NCI-H460 (cell line): Measurements from ENCODE around the gene C16orf78. TPM values are rescaled to one million over a fixed set of nuclear protein-coding genes. Genes with fewer than 3 reads are reported as not detected.
"Not testable (repeated sequence)": the region's sequence is repeated elsewhere in the genome, so short reads cannot be mapped to it uniquely, and the experiment has no call there.

Source experiments
- DNase-seq: peaks from one replicate; pipeline ENCODE4 v3.0.0-alpha.2; 2016; ENCODE audit warnings: low read depth; ENCODE audit errors: extremely low read depth
- total RNA-seq: library from RNA; depleted of rRNA; stranded (reverse); fragments of >200 nt; shearing (Covaris generic); gene quantifications from 2 replicates; pipeline ENCODE4 v1.2.3, GENCODE V29; 2014

Gene C16orf78
- total RNA-seq, 1 experiment from 2014 or later: not detected

DNA sequence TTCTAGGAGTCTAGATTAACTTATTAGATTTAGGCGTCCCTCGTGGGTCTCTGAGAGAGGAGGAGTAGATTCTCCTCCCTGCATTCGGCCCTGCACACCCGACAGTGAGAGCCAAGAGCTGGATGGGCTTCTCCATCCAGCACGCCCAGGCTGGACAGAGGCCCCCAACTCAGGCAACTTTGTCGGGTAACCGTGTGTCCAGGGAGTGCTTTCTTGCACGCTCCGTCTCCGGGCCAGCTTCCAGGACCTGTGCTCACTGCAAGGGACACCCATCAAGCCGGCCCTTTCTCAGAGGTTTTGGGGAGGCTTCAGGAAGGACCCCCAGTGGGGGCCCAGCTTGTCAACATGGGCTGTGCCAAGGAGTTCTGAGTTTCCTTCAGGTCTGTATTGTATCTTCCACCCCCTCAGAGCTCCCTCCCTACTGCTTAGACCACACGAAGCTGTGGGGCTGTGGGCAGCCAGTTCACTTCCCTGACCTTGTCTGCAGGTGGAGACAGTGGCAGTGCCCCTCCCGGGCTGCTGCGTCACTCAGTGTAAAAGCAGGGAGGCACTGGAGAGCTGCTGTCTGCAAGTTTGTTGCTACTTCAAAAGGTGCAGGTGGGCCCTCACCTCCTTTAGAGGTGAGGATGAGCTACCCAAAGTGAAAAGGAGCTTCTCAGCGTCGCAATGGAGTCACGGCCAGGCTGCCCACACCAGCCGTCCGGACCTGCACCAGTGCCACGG lies 24.0 kb upstream of the C16orf78 start:
- DNase-seq: no peak

DNA sequence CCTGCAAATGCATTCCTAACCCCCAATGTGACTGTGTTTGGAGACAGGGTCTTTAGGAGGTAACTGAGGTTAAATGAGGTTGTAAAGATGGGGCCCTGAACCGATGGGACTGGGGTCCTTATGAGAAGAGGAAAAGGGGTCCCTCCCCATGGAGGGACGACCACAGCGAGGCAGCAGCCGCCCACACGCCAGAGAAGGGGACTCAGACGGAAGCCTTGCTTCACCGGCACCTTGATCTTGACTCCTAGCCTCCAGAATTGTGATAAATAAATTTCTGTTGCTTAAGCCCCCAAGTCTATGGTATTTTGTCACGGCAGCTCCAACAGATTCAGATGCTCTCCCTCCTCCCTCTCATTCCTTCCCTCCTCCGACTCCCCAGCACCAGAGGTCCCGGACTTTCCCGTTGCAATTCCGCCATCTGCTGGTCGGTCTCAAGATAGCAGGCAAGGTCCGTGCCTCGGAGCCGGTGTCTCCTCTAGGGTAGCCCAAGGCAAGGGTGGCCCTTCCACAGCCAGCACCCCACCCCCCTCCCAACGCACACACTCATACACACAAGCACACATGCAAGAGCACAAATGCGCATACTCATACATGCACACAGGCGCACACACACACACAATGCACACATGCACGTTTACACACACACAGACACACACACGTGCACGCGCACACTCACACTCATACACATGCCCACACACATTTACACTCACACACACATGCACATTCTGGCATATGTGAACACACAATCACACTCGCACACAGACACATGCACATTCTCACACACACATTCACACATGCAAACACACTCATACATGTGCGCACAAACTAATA lies 23.1 kb upstream of the C16orf78 start:
- peak; percentile 50 for DNase-seq

DNA sequence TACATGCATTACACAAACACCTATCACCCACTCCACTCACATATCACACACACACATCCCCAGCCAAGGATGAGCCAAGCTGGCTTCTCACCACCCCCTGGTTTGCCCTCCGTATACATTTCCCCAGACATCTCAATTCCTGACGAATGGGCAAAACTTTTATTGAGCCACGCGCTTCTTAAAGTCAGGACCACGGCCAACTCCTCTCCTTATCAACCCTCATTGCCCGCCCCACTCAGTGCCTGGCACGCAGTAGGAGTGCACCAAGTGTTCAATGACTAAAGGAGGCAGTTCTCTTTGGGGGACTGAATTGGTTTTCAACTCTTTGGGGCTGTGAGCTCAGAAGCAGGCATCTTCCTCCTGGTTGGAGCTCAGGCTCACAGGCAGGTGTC lies 22.5 kb upstream of the C16orf78 start:
- DNase-seq: no peak

DNA sequence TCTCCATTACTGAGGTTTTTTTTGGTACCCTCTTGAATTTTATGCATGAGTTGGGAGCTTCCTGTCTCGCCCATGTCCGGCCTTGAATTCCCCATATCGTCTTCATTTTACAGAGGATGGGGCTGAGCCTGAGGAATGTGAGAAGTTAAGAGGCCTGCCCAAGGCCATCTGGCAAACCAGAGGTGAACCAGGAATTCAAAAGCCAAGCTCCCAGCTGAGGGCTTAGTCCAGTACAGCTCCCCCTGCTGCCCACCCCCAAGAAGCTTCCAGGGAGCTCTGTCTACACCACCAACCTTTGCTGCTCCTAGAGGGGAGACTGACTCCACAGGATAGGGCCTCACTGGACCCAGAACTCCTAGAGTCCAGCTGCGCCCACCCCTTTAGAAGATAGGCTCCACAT lies 20.7 kb upstream of the C16orf78 start:
- DNase-seq: peak; percentile 8

DNA sequence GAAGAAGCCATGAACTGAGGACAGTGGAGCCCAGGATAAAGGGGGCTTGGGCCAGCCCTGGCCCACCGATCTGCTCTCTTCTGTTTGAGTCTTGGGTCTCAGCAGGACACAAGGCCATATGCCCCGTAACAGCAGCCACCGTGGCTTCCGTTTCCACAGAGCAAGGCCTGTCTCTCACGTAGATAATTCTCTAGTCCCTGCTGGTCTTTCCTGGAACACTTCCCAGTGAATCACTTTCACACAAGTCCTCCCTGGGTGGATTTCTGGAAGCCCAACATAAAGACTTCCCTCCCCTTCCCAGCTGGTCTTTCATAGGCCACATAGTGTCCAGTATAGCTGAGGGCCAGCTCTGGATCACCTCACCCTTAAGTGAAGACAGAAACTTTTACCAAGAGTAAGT lies 19.9 kb upstream of the C16orf78 start:
- no peak for DNase-seq

DNA sequence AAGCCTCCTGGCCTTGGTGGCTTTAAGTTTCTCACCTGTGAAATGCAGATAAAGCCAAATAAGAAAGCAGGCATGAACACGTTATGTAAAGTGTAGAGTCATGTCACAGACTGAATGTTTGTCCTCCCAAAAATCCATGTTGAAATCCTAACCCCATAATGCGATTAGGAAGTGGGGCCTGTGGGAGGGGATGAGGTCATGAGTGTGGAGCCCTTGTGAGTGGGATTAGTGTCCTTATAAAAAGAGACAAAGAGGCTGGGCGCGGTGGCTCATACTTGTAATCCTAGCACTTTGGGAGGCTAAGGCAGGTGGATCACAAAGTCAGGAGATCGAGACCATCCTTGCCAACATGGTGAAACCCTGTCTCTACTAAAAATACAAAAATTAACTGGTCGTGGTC lies 19.5 kb upstream of the C16orf78 start:
- DNase-seq: no peak

DNA sequence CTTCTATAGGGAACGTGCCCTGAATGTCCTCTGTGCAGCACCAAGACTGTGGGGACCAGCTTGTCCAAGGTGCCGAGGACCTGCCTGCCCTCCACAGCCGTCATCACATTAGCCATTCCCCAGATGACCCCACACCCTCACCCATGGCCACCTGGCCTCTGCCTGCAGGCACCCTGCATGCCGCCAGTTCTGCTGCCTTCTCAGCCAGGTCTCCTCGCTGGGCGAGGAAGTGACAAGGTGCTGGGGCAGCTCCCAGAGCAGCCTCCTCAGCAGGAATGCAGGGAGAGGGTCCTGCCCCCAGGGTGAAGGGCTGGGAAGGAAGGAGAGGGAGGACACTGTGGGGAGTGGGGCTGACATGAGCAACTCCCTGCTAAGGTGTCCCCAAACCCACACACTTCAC lies 18.6 kb upstream of the C16orf78 start:
- DNase-seq: no peak

DNA sequence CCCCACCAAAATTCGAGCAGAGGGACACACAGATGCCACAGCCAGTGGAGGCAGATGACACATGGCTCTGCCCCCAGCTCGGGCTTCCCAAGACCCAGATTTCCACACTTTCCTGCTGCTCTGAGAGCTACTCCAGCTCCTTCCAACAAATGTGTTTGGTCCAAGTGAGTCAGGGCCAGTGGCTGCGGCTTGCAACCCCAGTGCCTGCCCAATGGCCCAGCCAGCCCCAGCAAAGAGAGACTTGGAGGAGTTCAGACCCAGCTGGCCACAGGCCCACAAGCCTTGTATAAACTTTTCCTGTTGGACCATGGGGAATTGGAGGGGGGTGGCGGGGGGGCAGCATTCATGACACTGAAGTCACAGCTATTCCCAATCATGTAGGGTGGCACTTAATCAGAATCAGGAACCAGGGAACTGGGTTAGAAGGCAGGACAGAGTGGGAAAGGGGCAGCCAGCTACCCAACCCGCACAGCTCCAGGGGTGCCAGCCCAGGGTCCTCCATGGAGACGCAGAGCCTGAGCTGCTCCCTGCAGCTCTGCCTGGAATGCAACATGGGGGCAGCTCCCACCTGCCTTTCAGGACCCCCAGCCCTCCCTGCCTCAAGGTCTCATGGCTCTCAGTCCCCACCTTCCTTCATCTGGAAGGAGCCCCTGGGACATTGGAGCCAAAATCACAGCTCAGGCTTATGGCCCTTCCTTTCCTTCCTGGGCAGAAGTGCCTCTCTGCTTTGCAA lies 17.5 kb upstream of the C16orf78 start:
- no peak for DNase-seq

DNA sequence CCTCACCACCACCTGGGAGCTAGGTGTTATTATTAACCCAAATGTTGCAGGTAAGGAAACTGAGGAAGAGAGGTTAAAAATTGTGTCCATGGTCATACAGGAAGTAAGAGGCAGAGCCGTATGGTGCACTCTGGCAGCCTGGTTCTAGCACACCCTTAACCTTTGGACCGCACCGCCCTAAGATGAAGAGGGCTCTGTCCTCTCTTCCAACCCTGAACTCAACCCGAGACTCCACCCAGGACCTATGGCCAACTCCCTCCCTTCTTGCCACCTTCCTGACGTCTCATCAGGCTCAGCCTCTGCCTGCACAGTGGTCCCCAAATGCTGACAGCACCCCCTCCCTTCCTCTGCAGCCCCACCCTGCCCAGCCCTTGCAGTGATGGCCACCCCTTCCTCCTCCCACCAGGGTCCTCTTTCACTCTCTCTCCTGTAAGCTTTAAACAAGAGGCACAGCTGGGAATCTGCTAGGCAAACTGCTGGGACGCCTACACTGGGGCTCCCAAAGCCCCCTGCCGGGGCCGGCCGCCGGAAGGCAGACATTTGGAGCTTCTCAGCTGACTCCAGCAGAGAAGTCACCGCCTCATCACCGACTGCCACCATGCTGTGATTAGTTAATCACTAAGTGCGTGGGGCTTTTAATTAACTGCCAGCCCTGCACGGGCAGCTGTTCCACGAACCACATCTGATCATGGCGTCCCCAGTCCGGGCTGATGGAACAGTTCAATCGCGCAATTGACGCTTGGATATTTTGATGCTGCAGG lies 16.7 kb upstream of the C16orf78 start:
- DNase-seq: no peak

DNA sequence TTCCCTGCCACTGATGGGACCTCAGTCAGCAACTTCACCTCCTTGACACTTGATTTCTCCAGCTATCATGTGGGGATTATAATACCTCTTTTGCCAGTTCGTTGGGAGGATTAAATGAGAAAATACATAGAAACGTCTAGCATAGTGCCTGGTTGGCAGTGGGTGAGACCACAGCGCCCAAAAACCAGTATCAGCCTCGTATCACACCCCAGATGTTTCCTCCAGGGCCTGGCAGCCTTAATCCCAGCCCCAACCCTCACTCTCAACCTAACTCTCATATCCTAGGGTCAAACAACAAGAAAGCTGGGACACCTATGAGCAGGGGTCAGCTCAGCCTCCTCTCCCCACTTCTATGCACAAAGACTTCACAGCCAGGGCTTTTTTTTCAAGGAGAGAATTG lies 14.0 kb upstream of the C16orf78 start:
- no peak for DNase-seq

DNA sequence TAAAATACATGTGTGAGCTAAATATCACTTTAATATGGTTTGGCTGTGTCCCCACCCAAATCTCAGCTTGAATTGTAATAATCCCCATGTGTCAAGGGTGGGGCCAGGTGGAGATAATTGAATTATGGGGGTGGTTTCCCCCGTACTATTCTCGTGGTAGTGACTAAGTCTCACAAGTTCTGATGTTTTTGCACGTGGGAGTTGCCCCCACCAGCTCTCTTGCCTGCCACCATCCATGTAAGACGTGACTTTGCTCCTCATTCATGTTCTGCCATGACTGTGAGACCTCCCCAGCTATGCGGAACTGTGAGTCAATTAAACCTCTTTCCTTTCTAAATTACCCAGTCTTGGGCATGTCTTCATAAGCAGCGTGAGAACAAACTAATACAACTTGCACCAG lies 11.9 kb upstream of the C16orf78 start:
- not testable (repeated sequence) for DNase-seq

DNA sequence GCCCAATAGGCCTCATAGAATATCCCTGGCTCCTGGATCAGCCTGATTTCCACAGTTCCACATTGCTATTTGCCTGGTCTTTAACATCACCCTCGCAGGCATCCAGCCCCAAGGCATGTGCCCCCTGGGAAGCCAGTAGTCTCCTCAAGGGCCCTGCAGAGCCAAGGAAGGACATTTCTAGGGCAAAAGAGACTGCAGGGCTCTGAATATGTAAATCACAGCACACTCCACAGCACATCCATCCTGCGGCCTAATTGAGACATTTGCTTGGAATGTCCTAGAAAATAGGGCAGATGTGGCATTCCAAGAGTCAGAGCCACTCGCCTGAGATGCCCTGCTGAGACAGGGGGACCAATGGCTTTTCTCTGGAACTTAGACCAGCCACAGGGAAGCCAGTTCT lies 11.4 kb upstream of the C16orf78 start:
- no peak for DNase-seq

DNA sequence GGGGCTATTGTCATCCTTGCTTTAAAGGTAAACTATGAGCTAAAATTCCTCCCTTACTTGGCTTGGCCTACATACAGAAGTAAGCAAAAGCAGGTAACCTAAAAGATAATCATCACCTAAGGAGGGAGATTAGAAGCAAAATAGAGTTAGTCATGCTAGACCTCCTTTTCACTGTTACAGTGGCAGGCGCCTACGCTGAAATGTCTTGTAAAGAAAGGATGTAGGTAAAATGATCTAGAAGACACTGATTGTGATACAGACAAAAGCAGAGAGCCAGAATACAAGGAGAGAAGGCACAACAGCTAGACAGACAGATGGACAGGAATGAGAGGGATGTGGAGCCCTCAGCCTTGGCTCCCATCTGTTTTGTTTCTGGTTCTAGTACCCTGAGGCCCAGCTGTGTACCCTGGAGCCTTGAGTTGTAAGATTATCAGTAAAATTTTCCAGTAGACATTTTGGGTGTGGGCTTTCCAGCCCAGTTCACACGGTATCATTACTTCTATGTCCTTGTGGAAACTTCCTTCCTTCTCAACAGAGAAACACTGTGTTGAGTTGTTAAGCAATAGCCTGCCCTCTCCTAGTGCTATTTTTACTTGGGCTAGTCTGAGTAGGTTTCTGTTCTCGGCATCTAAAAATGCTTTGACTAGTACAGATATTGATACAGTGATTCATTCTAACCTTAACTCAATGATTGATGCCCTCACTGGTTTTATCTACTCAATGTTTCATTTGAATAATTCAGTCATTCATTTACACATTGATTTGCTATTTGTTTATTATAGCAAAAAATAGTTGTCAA lies 7.7 kb upstream of the C16orf78 start:
- DNase-seq: no peak

DNA sequence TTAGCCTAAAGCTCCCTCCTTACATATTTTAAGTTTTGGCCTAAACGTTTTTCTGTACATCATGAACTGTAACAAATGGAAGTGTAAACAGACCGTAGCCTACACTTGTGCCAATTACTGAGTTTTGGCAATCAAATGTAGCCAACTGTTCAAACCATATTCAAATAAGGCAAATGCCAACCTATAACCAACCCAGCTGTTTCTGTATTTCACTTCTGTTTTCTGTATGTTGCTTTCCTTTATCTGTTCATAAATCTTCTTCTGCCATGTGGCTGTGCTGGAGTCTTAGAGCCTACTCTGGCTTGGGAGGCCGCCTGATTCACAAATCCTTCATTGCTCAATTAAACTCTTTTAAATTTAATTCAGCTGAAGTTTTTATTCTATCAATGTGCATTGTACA lies 6.9 kb upstream of the C16orf78 start:
- DNase-seq: no peak

DNA sequence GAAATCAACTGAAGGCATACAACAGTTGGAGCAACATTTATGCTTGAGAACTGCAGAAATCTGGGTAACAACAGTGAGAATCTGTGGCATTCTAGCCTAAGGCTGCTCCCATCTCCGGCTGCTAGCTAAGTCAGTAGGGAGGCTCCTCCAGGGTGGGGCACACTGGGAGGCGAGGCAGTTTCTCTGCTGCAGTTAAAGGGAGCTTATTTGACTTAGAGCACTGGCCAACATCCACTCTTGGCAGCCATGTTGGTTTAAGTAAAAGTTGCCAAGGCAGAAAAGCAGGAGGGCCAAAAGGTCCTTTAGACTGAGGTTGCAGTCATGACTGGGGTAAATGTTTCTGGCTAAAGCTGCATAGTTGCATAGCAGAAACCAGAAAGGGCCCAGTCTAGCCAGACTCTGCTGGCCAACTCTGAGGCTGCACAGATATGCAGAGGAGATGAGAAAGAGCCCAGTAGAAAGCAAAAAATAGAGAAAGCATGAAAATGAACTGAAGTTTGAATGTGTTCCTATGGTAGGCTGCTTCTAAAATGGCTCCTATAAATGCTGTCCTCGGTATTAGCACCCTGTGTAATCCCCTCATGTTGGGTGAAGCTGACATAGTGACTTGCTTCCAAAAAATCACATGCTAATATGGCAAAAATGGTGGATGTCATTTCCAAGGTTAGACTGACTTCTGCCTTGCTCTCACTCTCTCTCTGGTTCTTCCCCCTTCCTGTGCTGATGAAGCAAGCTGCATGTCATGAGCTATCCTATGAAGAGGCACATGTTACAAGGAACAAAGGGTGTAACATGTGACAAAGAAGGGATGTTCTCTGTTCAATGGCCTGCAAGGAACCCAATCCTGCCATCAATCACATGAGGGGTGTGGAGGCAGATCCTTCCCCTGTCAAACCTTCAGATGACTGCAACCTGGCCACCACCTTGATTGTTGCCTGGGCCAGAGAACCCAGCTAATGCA lies 3.7 kb upstream of the C16orf78 start:
- no peak for DNase-seq

DNA sequence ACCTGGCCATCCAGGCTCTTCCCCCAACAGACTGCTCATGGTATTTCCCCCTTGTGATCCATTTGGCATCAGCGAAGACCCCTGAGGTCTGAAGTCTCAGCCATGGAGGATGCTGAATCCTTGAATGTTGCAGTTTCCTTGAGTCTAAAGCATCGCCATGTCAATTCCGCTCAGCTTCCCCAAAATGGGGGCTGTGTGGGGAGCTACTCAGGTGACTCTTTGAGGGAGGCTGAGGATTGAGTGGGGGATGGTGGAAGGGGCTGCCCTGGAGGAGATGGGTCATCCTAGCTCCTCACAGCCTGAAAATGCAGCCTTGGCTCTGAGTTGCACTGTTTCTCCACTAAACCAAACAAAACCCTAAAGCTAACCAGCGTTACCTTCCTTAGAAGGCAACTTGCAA lies 2.6 kb downstream of the C16orf78 start:
- no peak for DNase-seq

DNA sequence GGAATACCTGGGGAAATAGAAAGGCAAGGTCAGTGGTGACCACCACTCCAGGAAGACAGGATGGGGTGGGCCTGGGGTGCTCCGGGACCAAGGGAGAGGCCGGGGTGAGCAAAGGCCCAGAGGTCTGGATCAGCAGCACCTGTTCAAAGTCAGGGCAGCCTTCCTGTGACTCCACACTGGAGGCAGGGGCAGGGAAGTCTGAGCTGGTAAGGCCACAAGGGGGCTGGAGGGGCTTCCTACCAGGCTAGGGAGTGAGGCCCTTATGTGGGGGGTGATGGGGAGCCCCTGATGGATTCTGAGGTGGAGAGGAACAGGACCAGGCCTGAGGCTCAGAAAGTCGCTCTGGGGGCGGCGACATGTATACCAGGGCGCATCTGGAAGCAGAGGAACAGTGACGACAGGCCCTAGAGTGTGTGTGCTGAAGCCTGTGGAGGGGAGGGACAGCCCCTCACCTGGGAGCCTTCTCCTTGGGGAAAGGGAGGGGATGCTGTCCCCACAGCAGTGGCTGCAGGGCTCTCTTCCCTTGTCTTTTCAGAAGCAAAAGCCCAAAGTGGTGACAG lies 3.7 kb downstream of the C16orf78 start:
- DNase-seq: no peak

DNA sequence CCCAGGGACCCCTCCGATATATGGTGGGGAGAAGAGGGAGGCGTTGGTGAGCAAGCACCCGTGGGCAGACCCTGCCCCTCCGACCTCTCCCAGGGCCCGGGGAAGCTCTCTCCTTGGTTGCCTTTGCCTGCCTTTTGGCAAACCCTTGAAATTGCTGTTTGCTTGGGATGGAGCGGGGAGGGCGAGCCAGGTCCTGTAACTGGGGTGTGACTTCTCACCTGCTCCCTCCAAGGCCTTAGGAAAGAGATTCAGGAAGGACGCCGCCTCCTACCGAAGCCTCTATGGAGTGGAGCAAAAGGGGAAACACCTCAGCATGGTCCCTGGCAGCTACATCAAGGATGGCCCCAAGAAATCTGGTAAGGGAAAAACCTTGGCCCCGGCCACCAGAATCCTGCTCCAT lies 4.6 kb downstream of the C16orf78 start:
- DNase-seq: no peak

DNA sequence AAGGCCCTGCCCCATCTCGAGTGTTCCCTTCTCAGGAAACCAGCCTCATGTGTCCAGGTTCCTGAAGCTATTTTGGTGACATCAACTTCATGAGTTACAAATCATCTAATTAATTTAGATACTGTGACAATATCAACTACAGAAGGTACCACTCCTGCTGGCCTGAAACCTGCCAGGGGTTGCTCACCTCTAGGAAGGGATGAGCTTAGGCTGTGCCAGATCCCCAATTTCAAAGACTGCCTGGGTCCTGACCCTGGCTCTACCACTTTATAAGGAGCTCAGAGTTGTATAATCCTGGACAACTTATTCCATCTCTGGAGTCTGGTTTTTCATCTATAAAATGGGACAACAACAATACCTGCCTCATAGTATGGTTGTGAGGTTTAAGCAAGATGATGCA lies 5.2 kb downstream of the C16orf78 start:
- DNase-seq: no peak
